Measurements from ENCODE around the gene ZNF662.

ZNF662 gene

GRCh38 chr3:42891042-42891441, 14.9 kb upstream of the ZNF662 start:
- no peak for DNase-seq

- no peak for DNase-seq
Measured at GRCh38 chr3:42892169-42892568, 13.8 kb upstream of the ZNF662 start.

GRCh38 chr3:42892807-42893206, 13.1 kb upstream of the ZNF662 start:
- no peak for DNase-seq

- no peak for DNase-seq
Measured at GRCh38 chr3:42894698-42895579, 11.0 kb upstream of the ZNF662 start.

- DNase-seq: no peak
Measured at GRCh38 chr3:42895580-42895868, 10.4 kb upstream of the ZNF662 start.

- no peak for DNase-seq
Measured at GRCh38 chr3:42898896-42899675, 6.9 kb upstream of the ZNF662 start.

- DNase-seq: no peak
Measured at GRCh38 chr3:42900226-42901072, 5.5 kb upstream of the ZNF662 start.

GRCh38 chr3:42901073-42901415, 4.9 kb upstream of the ZNF662 start:
- no peak for DNase-seq

- no peak for DNase-seq
Measured at GRCh38 chr3:42902257-42902656, 3.7 kb upstream of the ZNF662 start.

- no peak for DNase-seq
Measured at GRCh38 chr3:42904076-42904475, 1.9 kb upstream of the ZNF662 start.

GRCh38 chr3:42905740-42906069, 237 bp upstream of the ZNF662 start:
- no peak for DNase-seq

- DNase-seq: no peak
Measured at GRCh38 chr3:42906848-42907183, 874 bp downstream of the ZNF662 start.

- no peak for DNase-seq
Measured at GRCh38 chr3:42908675-42909074, 2.7 kb downstream of the ZNF662 start.

GRCh38 chr3:42911551-42911950, 5.6 kb downstream of the ZNF662 start:
- no peak for DNase-seq

- no peak for DNase-seq
Measured at GRCh38 chr3:42914771-42915515, 9.0 kb downstream of the ZNF662 start.

GRCh38 chr3:42923606-42924005, 17.7 kb downstream of the ZNF662 start:
- DNase-seq: no peak

GRCh38 chr3:42926310-42926709, 20.4 kb downstream of the ZNF662 start:
- no peak for DNase-seq

GRCh38 chr3:42934111-42934510, 28.2 kb downstream of the ZNF662 start:
- DNase-seq: no peak

- DNase-seq: no peak
Measured at GRCh38 chr3:42934910-42935309, 29.0 kb downstream of the ZNF662 start.

GRCh38 chr3:42935472-42935871, 29.5 kb downstream of the ZNF662 start:
- no peak for DNase-seq

- DNase-seq: no peak
Measured at GRCh38 chr3:42936157-42936981, 30.4 kb downstream of the ZNF662 start.

GRCh38 chr3:42937334-42937733, 31.4 kb downstream of the ZNF662 start:
- DNase-seq: no peak

Measured in NCI-H1048 (cell line).